ENCODE measurements around the gene PALLD. TPM values are rescaled to one million over a fixed set of nuclear protein-coding genes. Genes with fewer than 3 reads are reported as not detected.

Gene PALLD
- total RNA-seq, 2 experiments from 2014 or later, result 0.49 to 0.78 TPM

GRCh38 chr4:168667921-168668320 is 171.1 kb downstream of the PALLD start:
- Mint-ChIP-seq H3K27me3 (no peaks in the 10 kb centered on the region), H3K9me3 (no peaks in the 10 kb centered on the region), H3K36me3 (ENCODE audit: low read depth) (no peaks in the 10 kb centered on the region), H3K27ac (no peak overlapping the region), H3K4me3 (no peak overlapping the region), H3K4me1 (ENCODE audit: low read depth) (no peaks in the 10 kb centered on the region)
- H3K36me3 ChIP-seq (ENCODE audit: insufficient read depth, low read length), result no peaks in the 10 kb centered on the region
- no peaks in the 10 kb centered on the region for H3K27me3 ChIP-seq (ENCODE audit: control insufficient read depth in 1 of 2, insufficient read depth in 2 of 2, low read length in 2 of 2)
- no peaks in the 10 kb centered on the region for H3K4me1 ChIP-seq (ENCODE audit: insufficient read depth, low read length)
- POLR2A ChIA-PET, result no interaction called here
- no peak overlapping the region for H3K27ac ChIP-seq (ENCODE audit: low read depth in 1 of 2, low read length in 2 of 2)
- H3K9me3 ChIP-seq (ENCODE audit: control insufficient read depth in 1 of 2, insufficient read depth in 1 of 2, low read length in 2 of 2), result no peaks in the 10 kb centered on the region
- no peak overlapping the region for H3K4me3 ChIP-seq (ENCODE audit: low read length)
- DNase-seq (no peak), ATAC-seq (ENCODE audit: poor library complexity) (no peak)
- CTCF ChIA-PET, result no interaction called here
- no peak for TF ChIP-seq CTCF (IDR thresholded peaks at IDR 0.05)
- intact Hi-C loops (cut with DNase I, micrococcal nuclease), result no loop called here

- no peak overlapping the region for H3K27ac ChIP-seq (ENCODE audit: low read depth in 1 of 2, low read length in 2 of 2)
- Mint-ChIP-seq H3K27ac (no peak overlapping the region), H3K36me3 (ENCODE audit: low read depth) (no peaks in the 10 kb centered on the region), H3K9me3 (no peaks in the 10 kb centered on the region), H3K4me1 (ENCODE audit: low read depth) (no peaks in the 10 kb centered on the region), H3K4me3 (no peak overlapping the region), H3K27me3 (no peaks in the 10 kb centered on the region)
- no peak for TF ChIP-seq CTCF (IDR thresholded peaks at IDR 0.05)
- no peaks in the 10 kb centered on the region for H3K27me3 ChIP-seq (ENCODE audit: control insufficient read depth in 1 of 2, insufficient read depth in 2 of 2, low read length in 2 of 2)
- no peaks in the 10 kb centered on the region for H3K9me3 ChIP-seq (ENCODE audit: control insufficient read depth in 1 of 2, insufficient read depth in 1 of 2, low read length in 2 of 2)
- ChIA-PET POLR2A (no interaction called here), CTCF (no interaction called here)
- no peaks in the 10 kb centered on the region for H3K36me3 ChIP-seq (ENCODE audit: insufficient read depth, low read length)
- H3K4me1 ChIP-seq (ENCODE audit: insufficient read depth, low read length), result no peaks in the 10 kb centered on the region
- no peak overlapping the region for H3K4me3 ChIP-seq (ENCODE audit: low read length)
- intact Hi-C loops (cut with DNase I, micrococcal nuclease), result no loop called here
- DNase-seq (no peak), ATAC-seq (ENCODE audit: poor library complexity) (no peak)
Measured at GRCh38 chr4:168673476-168673875, 176.6 kb downstream of the PALLD start.

- POLR2A ChIA-PET, result no interaction called here
Measured at GRCh38 chr4:168674077-168674747, 177.4 kb downstream of the PALLD start.

More at GRCh38 chr4:168674077-168674747, 177.4 kb downstream of the PALLD start:
- no peaks in the 10 kb centered on the region for H3K9me3 Mint-ChIP-seq
- H3K4me3 Mint-ChIP-seq, result no peak overlapping the region
- ATAC-seq (ENCODE audit: poor library complexity), result no peak
- Histone ChIP-seq H3K4me3 (ENCODE audit: low read length) (no peak overlapping the region), H3K27me3 (ENCODE audit: control insufficient read depth in 1 of 2, insufficient read depth in 2 of 2, low read length in 2 of 2) (no peaks in the 10 kb centered on the region), H3K36me3 (ENCODE audit: insufficient read depth, low read length) (no peaks in the 10 kb centered on the region), H3K27ac (ENCODE audit: low read depth in 1 of 2, low read length in 2 of 2) (no peak overlapping the region), H3K9me3 (ENCODE audit: control insufficient read depth in 1 of 2, insufficient read depth in 1 of 2, low read length in 2 of 2) (no peaks in the 10 kb centered on the region), H3K4me1 (ENCODE audit: insufficient read depth, low read length) (no peaks in the 10 kb centered on the region)
- no peaks in the 10 kb centered on the region for H3K4me1 Mint-ChIP-seq (ENCODE audit: low read depth)
- H3K27me3 Mint-ChIP-seq, result no peaks in the 10 kb centered on the region
- no peak for TF ChIP-seq CTCF (IDR thresholded peaks at IDR 0.05)
- H3K27ac Mint-ChIP-seq, result no peak overlapping the region
- no peak for DNase-seq
- CTCF ChIA-PET, result no interaction called here
- no peaks in the 10 kb centered on the region for H3K36me3 Mint-ChIP-seq (ENCODE audit: low read depth)
- intact Hi-C loops (cut with DNase I, micrococcal nuclease), result no loop called here
